MV-4-11 (cell line): ENCODE results near the gene CDH10.

Experiments
- DNase-seq: peaks from one replicate; lab custom pipeline; 2025; lab: John Stamatoyannopoulos, UW

The CDH10 gene

GRCh38 chr5:24644761-24645160, at the start of gene CDH10:
CDH10 (minus strand) TSS chr5:24644978; CDS start chr5:24593490, 51,488 bp downstream.
- DNase-seq = no peak

GRCh38 chr5:24693609-24694008, 48.8 kb upstream of the CDH10 start:
- no peak for DNase-seq

- no peak for DNase-seq
Measured at GRCh38 chr5:24691074-24691473, 46.3 kb upstream of the CDH10 start.

DNA sequence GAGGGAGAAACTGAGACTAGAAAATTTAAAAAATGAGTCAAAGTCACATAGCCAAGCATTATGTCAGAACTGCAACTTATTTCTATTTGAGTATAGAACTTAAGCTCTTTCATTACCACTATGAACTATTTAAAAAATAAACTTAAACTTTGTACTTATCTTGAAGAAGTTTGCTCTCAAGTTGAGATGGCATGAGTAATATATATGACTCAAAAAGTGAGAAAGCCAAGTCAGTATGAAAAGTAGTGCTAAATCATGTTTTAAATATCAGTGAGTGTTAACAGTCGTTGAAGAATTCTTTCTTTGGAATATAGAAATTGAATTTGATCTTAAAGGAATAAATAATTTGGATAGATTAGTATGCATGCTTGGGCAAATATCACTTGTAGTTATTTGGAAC, 36.3 kb upstream of the CDH10 start:
- DNase-seq = no peak

GRCh38 chr5:24668050-24668449, 23.3 kb upstream of the CDH10 start:
- no peak for DNase-seq

DNA sequence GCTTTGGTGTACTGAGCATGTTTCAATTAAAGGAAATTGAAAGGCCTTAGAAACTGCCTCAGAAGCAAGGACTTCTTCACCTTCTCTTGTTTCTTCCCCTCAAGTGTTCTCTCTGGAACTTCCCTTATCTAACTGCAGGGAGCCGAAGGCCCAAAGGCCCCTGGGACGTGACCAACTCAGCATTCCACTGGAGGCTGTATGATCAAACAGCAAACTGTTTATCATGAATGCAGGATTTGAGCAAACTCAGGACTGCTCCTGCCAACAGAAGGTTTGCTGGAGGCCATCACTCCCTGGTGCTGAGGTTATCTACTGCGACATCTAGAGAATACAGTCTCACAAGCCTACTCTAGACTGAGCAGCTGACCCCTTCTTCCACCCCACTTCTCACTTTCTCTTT, 4.8 kb upstream of the CDH10 start:
- no peak for DNase-seq

GRCh38 chr5:24646915-24647314, 2.1 kb upstream of the CDH10 start:
- no peak for DNase-seq

- DNase-seq = no peak
Measured at GRCh38 chr5:24645483-24645882, 705 bp upstream of the CDH10 start.

- no peak for DNase-seq
Measured at GRCh38 chr5:24643880-24644279, 898 bp downstream of the CDH10 start.

DNA sequence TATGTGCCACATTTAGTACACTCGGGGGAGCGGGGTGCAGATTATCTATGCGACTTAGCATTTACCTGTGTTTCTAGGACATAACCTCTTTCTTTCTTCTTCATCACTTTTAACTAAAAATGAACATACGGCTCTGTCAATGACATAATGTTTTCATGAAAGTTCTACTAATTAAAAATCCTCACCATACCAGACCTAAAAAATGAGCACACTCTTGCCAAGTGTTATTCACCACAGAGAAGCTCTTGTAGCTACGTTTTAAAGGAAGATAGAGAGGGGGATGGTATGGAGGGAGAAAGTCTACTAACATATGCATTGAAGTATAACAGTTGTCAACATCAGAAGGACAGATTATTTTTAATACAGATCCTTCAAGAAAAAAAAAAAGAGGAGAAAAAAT, 1.6 kb downstream of the CDH10 start:
- DNase-seq = no peak

DNA sequence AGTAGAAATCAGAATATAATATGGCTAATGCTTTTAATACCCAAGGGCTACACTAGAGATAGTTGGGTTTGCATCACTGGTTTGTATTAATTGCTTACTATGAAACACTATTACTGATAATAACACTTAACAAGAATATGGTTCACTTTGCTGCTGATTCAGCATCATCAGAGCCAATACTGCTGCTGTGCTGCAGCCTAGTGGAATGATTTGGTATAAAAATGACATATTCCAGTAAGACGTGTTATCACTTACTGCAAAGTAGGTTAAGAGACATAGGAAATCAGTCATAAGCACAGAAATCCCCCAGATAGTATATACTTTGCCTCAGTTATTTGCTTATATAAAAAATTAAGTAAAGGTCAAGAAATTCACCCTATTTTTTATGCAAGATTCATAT, 2.8 kb downstream of the CDH10 start:
- DNase-seq = peak; percentile 31

GRCh38 chr5:24635209-24635608, 9.6 kb downstream of the CDH10 start:
- DNase-seq = no peak

GRCh38 chr5:24633715-24634325, 11.0 kb downstream of the CDH10 start:
- DNase-seq = peak; percentile 16

- no peak for DNase-seq
Measured at GRCh38 chr5:24632353-24632752, 12.4 kb downstream of the CDH10 start.

GRCh38 chr5:24630918-24631317, 13.9 kb downstream of the CDH10 start:
- DNase-seq = no peak

- no peak for DNase-seq
Measured at GRCh38 chr5:24629798-24630197, 15.0 kb downstream of the CDH10 start.

DNA sequence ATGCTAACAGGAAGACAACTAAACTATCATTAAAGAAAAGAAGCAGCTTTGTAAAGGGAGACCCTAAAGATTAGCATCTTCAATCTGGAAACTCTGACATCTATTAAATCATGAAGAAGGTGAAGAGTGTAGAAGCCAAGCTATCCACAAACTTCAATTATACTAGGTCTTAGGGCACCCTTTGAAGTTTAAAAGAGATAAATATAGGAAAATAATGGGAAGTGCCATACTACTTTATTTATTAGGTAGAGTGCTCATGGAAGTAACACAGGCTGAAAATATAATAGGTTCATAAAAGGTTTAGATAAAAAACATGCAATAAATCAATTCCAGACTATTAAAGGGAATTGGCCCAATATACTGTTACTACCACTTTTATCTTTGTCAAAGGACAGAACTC, 19.9 kb downstream of the CDH10 start:
- no peak for DNase-seq

DNA sequence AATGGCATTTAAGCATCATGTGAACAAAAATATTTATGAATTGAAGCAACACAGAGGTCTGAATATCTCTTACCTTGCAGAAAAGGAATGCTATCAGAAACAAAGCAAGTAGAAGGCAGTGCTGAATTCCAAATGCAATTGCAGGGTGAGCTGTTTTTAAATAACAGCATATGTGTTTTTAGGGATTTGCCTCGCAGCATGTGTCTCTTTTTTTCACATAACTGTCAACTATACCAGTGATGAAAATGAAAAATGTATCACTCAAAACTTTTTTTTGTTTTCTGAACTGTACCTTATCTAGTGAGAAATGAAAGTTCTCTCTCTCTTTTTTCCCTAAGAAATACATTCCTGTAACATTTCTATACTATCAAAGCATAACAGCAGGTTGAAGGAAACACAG, 21.2 kb downstream of the CDH10 start:
- no peak for DNase-seq

DNA sequence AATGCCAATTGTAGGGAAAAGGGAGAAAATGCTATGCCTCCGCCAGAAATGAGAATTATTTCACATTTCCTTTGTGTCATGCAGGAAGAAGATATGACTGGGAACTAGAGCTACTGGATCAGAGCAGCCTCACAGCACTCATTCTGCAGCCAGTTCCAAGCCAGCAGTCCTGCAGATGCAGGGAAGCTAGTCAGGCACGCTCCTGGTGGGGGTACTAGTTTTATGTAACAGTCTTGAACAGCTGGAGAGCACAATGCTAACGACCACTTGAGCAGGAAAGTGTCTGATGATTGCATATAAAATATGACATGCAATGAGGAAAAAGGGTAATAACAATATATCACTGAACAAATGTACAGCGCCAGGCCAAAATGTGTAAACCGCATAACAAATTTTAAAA, 21.7 kb downstream of the CDH10 start:
- DNase-seq = no peak

GRCh38 chr5:24621792-24622191, 23.0 kb downstream of the CDH10 start:
- DNase-seq = peak; percentile 83

GRCh38 chr5:24616566-24616965, 28.2 kb downstream of the CDH10 start:
- DNase-seq = no peak

DNA sequence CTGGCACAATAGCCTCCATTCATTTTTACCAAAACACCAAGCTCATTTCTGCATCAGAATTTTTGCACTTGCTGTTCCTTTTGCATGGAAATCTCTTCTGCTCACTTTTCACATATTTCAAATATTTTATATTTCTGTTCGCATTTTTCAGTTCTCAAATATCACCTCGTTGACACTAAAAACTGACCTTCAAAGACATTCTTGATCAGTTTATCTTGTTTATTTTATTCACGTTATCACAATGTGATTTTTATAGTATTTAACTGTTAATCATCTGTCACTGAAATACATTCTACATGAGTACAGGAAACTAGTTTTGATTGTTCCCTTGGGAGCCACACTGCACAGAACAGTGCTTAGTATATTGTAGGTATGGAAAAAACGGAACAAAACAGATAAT, 29.6 kb downstream of the CDH10 start:
- DNase-seq = no peak

- DNase-seq = no peak
Measured at GRCh38 chr5:24609706-24610105, 35.1 kb downstream of the CDH10 start.

- DNase-seq = no peak
Measured at GRCh38 chr5:24606971-24607370, 37.8 kb downstream of the CDH10 start.

- DNase-seq = no peak
Measured at GRCh38 chr5:24602188-24602587, 42.6 kb downstream of the CDH10 start.
